ENCODE results near the gene TUFT1.

Gene TUFT1

GRCh38 chr1:151626740-151627334 lies 86.7 kb downstream of the TUFT1 start:
- no peak for DNase-seq (ENCODE audit: low read depth)
- TF ChIP-seq CTCF (IDR thresholded peaks at IDR 0.05; ENCODE audit: low read depth, low read length, missing control alignments), result no peak
- H3K4me3 ChIP-seq (ENCODE audit: low read depth, low read length), result no peak overlapping the region

- no peak for DNase-seq (ENCODE audit: low read depth)
- no peak overlapping the region for H3K4me3 ChIP-seq (ENCODE audit: low read depth, low read length)
- TF ChIP-seq CTCF (IDR thresholded peaks at IDR 0.05; ENCODE audit: low read depth, low read length, missing control alignments), result no peak
Observed at GRCh38 chr1:151629278-151629677, 89.2 kb downstream of the TUFT1 start.

All from GM12864 (cell line).